HG03565 (cell line): ENCODE data around the gene BPHL.
"Not testable (repeated sequence)": the region's sequence is repeated elsewhere in the genome, so short reads cannot be mapped to it uniquely, and the experiment has no call there.

Experiments
- ATAC-seq: cut with Tn5 transposase; IDR thresholded peaks from one replicate; pipeline ENCODE4 v1.9.1; 2021; ENCODE audit warnings: mild to moderate bottlenecking, moderate library complexity; ENCODE audit not compliant: unreplicated experiment

BPHL gene

DNA sequence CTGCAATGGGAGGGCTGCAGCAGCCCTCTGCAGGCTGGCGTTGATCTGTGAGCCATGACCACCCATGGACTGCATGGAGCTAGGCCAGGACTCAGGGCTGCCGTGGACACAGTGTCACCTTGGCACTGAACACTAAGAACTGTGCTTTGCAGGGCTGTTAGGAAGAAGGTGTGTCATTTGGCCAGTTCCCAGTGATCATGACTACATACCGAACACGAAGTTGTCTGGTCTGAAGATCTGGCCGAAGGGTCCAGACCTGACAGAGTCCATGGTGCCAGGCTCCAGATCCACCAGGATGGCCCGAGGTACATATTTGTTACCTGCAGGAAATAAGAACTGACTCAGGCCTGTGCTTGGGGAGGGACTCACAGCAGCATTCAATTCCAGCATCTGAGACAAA, 36.9 kb downstream of the BPHL start:
- not testable (repeated sequence) for ATAC-seq

DNA sequence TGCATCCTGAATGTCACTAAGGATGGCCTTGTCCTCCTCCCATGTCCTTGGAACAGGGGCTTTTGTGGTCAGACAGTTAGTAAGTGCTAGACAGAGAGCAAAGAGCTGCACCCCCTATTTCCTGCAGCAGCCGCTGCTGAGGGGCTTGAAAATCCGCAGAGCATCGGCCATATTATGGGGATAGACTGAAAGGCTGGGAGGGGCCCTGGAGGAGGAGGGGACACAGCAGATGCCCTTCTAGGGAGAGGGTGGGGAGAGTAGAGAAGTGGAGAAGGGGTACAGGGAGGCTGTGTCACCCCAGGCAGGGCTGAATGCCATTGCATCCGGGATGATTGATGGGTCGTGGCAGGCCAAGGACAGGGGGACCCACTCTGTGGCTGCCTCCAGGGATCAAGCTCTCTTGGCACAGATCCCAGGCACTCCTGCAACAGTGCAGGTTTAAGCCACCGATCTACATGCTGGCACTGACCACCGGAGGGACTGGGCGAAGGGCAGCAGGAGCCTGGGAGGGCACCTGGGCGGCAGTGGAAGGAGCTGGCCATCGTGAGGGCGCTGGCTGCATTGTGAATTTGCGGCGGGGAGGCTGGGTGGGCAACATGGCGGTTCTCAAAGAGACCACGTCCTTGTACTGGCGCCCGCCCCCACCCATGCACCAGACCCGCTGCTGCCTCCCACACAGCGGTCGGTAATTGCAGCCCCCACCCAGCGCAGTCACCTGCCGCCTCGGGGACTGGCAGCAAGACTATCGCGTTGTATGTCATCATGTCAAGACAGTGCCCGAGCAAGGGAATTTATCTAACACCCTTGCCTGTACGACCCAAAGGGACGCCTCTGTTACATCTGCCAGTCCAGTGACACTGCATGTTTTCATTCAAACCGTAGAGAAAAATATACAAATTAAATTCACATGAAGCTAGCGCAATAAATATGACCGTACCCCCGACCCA, 37.9 kb downstream of the BPHL start:
- ATAC-seq: not testable (repeated sequence)

- peak; percentile 56 for ATAC-seq
Observed at GRCh38 chr6:3157131-3157933, 38.8 kb downstream of the BPHL start, which contains the start of gene TUBB2A. TUBB2A (minus strand) TSS chr6:3157544; CDS start chr6:3157463, 81 bp downstream.

DNA sequence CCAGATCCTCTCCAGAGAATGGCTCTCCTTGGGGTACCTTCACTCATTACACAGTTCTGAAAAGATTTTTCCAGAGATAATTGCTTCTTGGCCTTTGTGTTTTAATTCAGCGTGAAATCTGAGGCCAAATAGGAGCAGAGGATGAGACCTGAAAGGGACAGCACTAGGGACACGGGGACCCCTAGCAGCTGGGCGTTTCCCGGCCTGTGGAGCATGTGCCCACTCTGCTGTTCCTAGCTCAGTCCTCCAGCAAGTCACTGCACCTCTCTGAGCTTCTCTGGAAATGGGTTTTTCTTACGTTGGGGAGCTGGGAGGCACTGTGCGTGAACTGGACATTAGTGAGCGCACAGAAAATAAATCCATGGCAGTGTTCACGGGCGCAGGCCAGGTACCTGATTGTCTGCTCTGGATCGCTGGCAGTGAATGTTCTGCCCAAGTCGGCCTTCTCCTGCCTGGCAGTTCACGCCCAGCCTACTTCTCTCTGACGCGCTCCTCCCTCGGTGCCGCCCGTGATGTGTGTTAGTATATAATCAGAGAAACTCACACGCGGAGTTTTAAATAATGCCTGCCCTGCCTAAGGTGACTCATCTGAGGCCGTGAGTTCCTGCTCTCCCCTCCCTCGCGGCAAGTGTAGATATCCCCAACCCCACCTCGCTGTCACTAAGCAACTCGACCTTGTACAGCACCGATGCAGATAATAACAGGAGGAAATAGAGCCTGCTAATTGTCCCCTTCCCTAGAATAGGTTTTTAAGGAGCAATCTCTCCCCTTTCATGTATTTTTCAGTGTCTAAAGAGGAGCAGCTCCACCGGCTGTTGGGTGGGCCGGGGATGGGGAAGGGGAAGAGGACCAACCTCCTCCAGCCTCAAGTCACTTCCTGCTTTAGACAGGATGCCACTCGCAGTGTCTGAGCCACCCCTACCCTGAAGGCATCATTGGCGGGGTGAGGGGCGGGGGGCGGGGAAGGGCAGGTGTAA, 41.6 kb downstream of the BPHL start:
- no peak for ATAC-seq

DNA sequence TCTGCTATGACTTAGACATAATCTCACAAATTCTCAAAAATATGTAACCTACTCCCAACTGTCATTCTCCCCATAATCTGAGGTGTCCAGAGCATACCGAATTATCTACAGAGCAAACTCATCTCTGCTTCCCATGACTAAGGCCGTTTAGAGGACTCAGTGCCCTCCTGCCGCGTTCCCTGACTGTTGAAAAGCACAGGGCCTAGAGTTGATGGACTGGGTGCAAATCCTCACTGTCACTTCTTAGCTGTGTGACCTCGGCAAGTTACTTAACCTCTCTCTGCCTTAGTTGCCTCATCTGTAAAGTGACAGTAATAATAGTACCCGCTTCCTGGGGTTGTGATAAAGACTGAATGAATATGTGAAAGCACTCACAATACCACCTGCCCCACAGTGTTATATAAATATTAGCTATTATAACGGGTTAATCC, 43.6 kb downstream of the BPHL start:
- ATAC-seq: no peak

- no peak for ATAC-seq
Observed at GRCh38 chr6:3162565-3163247, 44.2 kb downstream of the BPHL start.

DNA sequence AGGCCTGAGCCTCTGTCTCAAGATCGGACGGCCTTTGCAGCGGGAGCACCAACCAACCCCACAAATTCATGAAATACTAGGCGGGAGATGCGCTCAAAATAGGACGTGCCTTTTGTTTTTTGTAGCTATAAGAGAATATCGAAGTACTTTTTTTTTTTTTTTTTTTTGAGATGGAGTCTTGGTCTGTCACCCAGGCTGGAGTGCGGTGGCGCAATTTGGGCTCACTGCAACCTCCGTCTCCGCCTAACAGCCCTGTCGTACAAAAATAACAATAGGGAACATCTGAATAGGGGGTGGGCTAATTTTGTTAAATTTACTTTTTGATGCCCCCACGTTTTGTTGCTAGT, 44.7 kb downstream of the BPHL start:
- ATAC-seq: no peak

DNA sequence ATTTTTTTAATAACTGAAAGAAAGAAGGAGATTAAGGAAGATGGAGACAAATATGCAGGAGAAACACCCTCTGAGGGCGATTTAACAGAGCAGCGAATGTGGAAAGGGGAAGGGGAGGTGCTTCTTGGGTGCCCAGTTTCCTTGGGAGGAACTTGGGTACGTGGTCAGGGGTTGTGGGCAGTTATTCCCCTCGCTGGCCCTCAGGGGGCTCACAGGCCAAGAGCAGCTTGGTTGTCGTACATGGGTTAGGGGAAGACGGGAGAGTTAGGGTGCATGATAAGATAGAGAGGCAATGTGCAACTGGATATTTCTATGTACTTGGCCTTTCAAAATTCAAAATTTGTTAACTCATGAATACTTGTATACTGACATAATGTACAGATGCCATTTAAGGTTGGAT, 45.9 kb downstream of the BPHL start:
- no peak for ATAC-seq

DNA sequence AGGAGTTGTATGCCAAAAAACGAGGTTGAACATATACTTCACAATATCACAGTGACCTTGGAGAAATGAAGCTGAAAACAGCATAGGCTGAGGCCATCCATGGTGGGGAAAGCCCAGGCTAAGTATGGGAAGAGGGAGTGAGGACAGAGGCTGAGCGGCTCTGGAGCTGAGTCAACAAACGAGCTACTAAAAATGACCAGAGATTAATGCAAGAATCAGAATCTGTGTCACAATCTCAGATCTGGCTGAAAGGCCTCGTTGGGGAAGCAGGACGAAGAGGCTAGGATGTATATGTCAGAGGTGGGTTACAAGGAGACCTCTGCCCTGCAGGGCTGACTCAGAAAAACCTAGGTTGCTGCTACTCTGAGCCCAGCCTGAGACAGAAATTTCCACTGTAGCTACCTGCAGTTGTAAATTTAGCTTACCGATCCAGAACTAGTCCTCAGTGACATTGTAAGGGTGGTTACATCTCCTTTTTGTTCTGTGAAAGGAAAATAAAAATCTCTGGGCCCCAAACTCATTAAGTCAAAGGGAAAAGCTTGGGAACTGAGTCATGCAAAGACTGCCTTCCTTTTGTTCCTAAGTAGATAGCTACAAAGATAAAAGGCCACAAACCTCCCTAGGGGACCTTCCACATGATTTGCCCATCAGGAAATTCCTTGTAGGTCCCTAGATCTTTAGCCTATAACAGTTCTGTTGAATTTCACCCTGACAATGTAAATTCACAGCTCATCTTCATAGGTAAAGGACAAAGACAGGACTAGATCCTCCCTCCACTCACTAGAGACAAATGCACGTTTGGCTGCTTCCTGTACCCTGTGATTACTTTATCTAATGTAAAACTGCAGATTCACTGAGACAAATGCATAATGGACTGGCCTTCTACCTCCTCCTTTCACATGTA, 47.4 kb downstream of the BPHL start:
- ATAC-seq: no peak

GRCh38 chr6:3166535-3167225, 48.2 kb downstream of the BPHL start:
- ATAC-seq: not testable (repeated sequence)

GRCh38 chr6:3168046-3168445, 49.5 kb downstream of the BPHL start:
- not testable (repeated sequence) for ATAC-seq

GRCh38 chr6:3170676-3171075, 52.2 kb downstream of the BPHL start:
- ATAC-seq: not testable (repeated sequence)

- ATAC-seq: not testable (repeated sequence)
Observed at GRCh38 chr6:3171313-3172175, 53.0 kb downstream of the BPHL start.

DNA sequence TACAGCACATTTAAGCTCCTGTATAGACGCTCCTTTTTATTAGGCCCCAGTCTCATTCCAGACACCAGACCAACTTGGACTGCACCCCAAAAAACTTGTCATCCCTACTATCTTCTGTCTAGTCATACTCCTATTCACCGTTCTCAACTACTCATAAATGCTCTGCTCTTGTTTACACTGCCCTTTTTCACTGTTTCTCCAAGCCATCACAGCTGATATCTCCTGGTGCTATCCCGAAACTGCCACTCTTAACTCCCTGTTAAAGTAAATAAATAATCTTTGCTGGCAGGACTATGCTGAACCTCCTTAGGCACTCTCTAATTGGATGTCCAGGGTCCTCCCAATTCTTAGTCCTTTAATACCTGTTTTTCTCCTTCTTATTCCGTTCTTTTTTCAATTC, 54.3 kb downstream of the BPHL start:
- not testable (repeated sequence) for ATAC-seq

GRCh38 chr6:3173636-3174089, 55.2 kb downstream of the BPHL start:
- not testable (repeated sequence) for ATAC-seq

GRCh38 chr6:3175715-3176402, 57.3 kb downstream of the BPHL start:
- ATAC-seq: no peak
